Measurements from ENCODE around the gene KRTAP4-2.
"Not testable (repeated sequence)": the region's sequence is repeated elsewhere in the genome, so short reads cannot be mapped to it uniquely, and the experiment has no call there.

KRTAP4-2 gene

GRCh38 chr17:41177727-41178271 is at the start of gene KRTAP4-2:
KRTAP4-2 (minus strand) TSS chr17:41178221; CDS start chr17:41178164, 57 bp downstream.
- DNase-seq: no peak

GRCh38 chr17:41226598-41227095 is 48.6 kb upstream of the KRTAP4-2 start, which contains the start of gene KRTAP9-2:
KRTAP9-2 (plus strand) TSS chr17:41226648; CDS start chr17:41226655, 7 bp downstream.
- not testable (repeated sequence) for DNase-seq

GRCh38 chr17:41226051-41226450 is 48.0 kb upstream of the KRTAP4-2 start:
- DNase-seq: no peak

GRCh38 chr17:41223821-41224220 is 45.8 kb upstream of the KRTAP4-2 start:
- no peak for DNase-seq

GRCh38 chr17:41215681-41216080 is 37.7 kb upstream of the KRTAP4-2 start:
- no peak for DNase-seq

- no peak for DNase-seq
Observed at GRCh38 chr17:41212524-41213169, 34.6 kb upstream of the KRTAP4-2 start.

GRCh38 chr17:41211845-41212466 is 33.9 kb upstream of the KRTAP4-2 start:
- no peak for DNase-seq

- DNase-seq: no peak
Observed at GRCh38 chr17:41199421-41200078, 21.5 kb upstream of the KRTAP4-2 start.

GRCh38 chr17:41196068-41196467 is 18.0 kb upstream of the KRTAP4-2 start:
- no peak for DNase-seq

GRCh38 chr17:41190328-41190727 is 12.3 kb upstream of the KRTAP4-2 start:
- no peak for DNase-seq

- not testable (repeated sequence) for DNase-seq
Observed at GRCh38 chr17:41189837-41190318, 11.9 kb upstream of the KRTAP4-2 start, which contains the start of gene KRTAP9-1. KRTAP9-1 (plus strand) TSS chr17:41189887; CDS start chr17:41189887, 0 bp downstream.

GRCh38 chr17:41186872-41187271 is 8.9 kb upstream of the KRTAP4-2 start:
- DNase-seq: no peak

GRCh38 chr17:41185001-41185400 is 7.0 kb upstream of the KRTAP4-2 start:
- no peak for DNase-seq

- DNase-seq: no peak
Observed at GRCh38 chr17:41184480-41184961, 6.5 kb upstream of the KRTAP4-2 start, which contains the start of gene KRTAP4-1. KRTAP4-1 (minus strand) TSS chr17:41184911; CDS start chr17:41184854, 57 bp downstream.

GRCh38 chr17:41178843-41179616 is 1.0 kb upstream of the KRTAP4-2 start:
- DNase-seq: no peak

GRCh38 chr17:41178341-41178740 is 320 bp upstream of the KRTAP4-2 start:
- DNase-seq: no peak

- no peak for DNase-seq
Observed at GRCh38 chr17:41176744-41177387, 1.2 kb downstream of the KRTAP4-2 start.

- DNase-seq: no peak
Observed at GRCh38 chr17:41171886-41172285, 6.1 kb downstream of the KRTAP4-2 start.

- DNase-seq: no peak
Observed at GRCh38 chr17:41168121-41168520, 9.9 kb downstream of the KRTAP4-2 start, which contains the start of gene KRTAP4-3. KRTAP4-3 (minus strand) TSS chr17:41168221; CDS start chr17:41168172, 49 bp downstream.

GRCh38 chr17:41167561-41167960 is 10.5 kb downstream of the KRTAP4-2 start:
- DNase-seq: no peak

- no peak for DNase-seq
Observed at GRCh38 chr17:41163828-41164227, 14.2 kb downstream of the KRTAP4-2 start.

Data from CD4-positive, alpha-beta T cell treated with Interleukin-1 beta for 1 hour (primary cell).